HG03095 (cell line): ENCODE data around the gene LAMC3.
"Not testable (repeated sequence)": the region's sequence is repeated elsewhere in the genome, so short reads cannot be mapped to it uniquely, and the experiment has no call there.

Experiments used
- ATAC-seq: cut with Tn5 transposase; IDR thresholded peaks from one replicate; pipeline ENCODE4 v1.9.1; 2021; ENCODE audit warnings: moderate library complexity; ENCODE audit not compliant: unreplicated experiment

LAMC3 gene

DNA sequence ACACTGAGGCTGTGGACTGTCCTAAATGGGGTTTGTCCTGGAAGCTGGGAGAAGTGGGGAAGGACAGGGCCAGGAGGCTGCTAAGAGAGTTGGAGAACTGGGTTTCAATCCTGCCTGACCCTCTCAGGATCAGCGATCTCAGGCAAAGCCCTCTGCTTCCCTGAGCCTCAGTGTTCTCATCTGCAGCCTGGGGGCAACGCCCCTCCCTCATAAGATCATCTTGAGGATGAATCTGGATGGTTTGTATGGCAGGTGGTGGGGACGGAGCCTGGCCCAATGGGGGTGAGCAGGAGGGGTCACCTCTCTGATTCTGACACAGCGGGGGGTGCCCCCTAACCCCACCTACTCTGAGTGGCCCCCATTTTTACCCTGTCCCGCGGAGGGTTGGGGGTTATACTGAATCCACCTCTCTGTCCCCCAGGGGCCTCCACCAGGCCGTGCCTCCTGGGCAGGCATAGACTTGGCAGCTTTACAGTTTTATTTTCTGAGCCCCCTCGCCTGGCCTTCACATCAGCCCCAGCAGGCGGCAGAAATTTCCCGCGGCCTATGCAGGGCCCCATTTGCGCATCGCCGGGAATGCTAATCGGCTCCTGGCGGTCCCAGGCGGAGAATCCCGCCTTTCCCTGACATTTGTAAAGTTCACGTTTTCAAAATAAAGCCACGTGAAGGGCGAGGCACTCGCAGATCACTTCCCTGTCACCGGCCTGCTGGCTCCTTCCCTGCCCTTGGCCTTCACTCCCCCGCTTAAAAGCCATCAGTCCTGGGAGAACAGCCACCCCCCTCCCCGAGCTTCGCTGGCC lies 17.8 kb upstream of the LAMC3 start:
- ATAC-seq, result no peak

DNA sequence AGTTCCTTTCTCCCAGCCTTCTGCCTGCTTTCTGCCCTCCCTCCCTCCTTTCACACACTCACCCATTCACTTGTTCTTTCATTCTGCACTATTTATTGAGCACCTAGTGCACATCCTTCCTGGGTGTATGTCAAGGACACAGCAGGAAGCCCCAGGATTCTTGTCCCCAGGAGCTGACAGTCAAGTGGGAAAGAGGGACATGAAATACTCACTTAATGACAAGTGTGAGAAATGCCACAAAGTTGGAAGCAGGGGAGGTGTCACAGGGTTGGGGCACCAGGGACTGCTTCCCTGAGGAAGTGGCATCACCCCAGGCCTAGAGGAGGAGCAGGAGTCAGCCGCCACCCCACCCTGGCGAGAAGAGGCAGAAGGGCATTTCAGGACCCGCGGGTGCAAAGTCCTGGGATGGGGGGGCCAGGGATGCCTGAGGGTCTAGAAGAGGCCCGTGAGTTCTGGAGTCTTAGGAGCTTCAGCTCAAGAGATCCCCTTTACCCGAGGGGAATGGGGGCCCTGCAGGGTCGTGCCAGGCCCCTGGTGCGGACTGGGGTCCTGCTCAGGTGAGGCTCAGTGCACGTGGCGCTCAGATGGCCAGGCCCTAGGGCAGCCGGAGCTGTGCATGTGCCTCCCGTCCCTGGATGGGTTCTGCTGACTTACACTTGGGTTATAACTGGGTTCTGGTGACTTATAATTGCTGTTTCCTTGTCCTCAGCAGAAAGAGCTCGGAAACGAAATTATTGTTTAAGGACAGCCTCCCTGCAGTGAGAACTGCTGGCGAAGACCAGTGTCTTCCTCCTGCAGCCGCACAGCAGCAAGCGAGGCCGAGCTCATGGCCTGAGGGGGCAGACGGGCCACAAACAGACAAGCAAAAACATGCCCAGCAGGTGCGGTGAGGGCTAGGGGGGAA lies 16.9 kb upstream of the LAMC3 start:
- ATAC-seq, result no peak

DNA sequence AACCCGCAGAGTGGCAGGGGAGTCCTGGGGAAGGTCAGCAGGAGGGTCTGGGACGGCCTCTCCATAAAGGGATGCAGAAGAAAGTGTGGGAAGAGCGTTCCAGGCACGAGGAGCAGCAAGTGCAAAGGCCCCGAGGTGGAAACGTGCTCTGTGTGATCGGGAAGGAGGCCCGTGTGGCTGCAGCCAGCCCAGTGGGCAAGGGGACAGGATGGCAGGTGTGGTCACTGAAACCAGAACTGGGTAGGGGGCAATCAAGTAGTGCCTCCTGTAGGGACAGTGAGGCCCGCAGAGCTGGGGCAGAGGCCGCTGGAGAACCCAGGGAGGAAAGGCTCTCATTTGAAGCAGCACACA lies 16.3 kb upstream of the LAMC3 start:
- ATAC-seq, result no peak

DNA sequence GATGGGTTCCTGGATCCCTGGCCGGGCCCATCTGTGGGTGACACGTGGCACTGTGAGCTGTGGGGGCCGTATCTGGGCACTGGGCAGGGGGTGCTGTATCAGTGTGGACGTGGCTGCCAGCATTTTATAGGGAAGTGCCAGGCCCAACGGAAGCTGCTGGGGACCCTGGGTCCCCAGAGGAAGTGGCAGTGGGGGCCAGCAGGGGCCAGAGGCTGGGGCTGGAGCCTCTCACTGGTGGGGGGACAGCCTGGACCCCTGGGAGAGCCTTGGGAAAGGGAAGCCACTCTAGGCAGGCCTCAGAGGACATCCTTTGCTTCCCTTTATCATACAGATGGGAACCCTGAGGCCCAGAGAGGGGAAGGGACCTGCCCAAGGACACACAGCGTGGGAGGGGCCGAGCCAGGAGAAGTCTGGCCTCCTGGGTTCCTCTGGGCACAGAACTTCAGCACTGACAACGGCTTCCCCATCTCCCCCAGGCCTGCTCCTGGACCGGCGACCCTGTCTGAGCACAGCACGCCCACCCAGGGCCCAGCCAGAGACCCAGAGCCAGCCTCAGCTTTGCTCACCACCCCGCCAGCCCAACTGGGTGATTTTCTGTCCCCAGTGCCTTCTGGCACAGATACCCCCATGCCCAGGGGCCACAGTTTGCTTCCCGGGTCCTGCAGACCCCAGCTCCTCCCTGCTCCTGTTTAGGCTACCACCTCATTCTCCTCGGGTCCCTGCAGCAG lies 15.5 kb upstream of the LAMC3 start:
- no peak for ATAC-seq

DNA sequence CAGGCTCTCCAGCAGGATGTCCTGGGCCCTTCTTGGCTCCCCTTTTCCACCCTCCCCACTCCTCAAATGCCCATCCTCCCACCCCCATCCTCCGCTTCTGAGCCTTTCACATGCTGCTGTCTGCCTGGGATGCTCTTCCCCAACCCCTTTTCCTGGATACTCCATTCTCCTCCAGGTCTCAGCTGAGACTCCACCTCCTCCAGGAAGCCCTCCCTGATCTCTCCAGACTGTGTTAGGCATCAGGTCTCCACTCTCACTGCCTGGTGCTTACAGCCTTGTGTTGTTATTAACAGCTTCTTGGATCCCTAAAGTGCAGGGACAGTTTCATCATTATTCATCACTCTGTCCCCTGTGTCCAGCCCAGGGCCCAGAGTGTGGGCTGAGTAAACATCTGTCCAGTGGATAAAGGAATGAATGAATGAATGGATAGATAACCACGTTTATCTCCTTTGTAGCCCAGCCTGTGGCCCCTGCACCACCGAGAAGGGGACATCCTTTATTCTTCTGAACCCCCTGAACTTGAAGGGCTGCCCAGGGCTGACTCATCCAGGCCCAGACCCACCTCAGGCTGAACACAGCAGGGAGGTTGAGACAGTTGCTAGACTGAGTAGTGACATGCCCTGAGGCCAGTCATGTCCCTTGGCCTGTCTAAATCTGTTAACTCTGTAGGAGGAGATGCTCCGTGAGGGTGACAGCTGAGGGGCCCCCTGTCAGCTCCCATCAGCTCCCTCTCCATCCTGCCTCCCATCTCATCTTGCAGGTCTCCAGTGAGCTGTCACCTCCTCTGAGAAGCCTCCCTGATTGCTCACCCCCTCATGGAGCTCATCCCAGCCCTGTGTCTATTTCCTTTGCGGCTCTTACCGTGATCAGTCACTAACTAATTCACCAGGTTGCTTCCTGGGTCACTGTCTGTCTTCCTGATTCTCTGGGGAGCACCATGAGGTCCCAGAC lies 14.6 kb upstream of the LAMC3 start:
- ATAC-seq, result no peak

DNA sequence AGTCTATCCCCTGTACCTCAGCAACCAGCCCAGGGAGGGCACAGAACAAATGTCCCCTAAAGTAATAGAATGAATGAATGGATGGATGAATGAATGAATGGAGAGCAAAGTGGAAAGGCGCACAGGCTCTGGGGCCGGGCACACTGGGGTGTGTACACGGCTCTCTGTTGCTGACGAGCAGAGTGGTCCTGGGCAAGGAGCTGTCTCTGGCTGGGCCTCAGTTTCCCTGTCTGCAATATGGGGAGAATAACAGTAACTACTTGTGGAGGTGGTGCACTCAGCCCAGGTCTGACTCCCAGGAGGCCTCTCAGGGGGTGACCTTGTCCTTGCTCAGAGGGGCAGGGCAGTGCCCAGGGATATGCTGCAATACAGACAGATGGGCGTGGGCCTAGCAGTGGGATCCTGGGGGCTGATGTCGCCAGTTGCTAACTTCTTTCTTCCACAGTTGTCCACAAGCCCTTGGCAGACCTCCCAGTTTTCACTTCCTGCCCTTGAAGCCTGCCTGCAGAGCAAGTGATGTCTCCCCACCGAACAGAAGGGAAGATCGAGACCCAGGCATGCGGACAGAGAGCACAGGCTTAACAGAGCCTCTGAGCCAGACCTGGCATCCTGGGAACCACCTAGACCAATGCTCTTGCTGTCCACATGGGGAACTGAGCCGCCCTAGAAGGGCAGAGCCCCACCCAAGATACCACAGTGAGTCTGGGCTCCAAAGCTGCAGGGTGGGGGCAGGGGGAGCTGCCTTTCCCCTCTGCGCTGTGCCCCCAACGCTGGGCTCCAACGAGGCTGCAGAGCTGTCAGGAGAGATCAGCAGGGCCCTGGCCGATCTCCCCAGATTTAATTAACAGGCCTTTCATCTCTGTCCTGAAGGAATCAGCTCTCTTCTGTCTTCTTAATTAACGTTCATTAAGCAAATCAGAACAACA lies 13.6 kb upstream of the LAMC3 start:
- no peak for ATAC-seq

DNA sequence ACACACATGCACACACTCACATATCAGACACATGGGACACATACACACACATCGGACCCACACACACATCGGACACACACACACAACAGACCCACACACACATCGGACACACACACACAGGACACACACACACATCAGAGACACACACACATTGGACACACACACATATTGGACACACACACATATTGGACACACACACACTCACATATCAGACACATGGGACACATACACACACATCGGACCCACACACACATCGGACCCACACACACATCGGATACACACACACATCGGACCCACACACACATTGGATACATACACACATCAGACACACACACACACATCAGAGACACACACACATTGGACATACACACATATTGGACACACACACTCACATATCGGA lies 12.8 kb upstream of the LAMC3 start:
- ATAC-seq, result no peak

DNA sequence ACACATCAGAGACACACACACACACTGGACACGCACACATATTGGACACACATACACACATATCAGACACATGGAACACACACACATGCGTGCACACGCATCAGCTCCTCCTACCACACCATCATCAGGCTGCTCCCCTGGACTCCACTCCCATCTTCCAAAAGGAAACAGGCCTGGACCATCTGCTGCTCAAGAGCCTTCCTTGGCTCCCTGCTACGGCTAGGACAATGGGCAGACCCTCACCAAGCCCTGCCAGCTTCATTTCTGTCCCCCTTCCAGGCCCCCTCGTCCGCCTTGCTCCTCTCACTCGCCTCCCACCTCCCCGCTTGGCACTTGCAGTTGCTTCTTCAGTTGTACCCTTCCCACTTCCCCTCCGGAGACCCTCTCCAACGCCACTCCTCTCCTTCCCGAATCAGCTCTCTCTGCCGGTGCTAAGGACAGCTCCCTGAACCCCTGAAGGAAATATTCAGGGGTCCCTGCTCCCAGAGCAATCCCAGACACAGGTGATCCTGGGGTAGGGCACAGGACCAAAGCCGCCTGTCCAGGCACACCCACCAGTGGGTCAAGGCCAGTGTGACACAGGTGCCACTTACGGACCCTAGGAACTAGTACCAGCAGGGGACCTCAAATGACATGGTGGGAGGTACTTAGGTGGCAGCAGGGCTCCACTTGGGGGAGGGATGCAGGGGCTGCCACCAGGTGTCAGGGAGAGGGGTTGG lies 12.1 kb upstream of the LAMC3 start:
- no peak for ATAC-seq

DNA sequence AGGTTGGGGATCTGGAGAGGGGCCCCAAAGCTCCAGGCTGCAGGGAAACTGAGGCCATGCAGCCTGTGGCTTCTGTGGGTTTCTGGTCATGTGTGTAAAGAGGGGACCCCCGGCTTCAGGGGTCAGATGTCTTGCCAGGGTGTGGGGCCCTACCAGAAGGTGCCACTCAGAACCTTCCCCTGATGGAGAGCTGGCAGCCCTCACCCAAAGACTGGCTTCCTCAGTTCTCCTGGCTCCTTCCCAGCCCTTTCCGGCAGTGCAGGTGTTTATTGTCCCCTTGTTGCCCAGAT lies 11.6 kb upstream of the LAMC3 start:
- no peak for ATAC-seq

DNA sequence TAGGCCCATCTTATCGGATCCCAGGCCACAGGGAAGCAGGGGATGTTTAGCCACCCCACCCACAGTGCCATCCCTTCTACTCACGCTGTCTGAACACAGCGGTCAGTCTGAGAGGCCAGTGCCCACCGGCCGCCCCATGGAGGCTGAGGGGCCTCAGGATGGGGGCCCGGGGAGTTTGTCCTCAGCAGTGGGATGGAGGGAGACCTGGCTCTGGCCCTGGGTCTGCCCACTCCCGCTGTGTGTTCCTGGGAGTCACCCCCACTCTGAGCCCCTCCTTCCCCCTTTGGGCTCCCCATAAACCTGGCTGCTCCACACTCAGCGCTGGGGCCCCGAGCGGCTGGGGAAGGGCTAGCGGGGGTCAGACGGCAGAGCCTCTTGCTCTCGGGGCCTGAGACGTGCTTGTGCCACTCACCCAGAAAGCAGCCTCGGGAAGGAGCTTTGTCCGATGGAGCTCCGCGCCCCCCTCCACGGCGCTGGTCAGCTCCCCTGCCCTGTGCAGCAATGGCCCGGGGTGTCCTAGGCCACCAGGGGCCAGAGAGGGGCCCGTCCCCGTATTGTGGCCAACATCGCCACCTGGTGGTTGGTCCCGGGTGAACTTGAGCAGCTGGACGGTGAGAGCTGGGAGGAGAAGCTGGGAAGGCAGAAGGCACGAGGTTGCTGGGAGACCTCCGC lies 10.9 kb upstream of the LAMC3 start:
- no peak for ATAC-seq

DNA sequence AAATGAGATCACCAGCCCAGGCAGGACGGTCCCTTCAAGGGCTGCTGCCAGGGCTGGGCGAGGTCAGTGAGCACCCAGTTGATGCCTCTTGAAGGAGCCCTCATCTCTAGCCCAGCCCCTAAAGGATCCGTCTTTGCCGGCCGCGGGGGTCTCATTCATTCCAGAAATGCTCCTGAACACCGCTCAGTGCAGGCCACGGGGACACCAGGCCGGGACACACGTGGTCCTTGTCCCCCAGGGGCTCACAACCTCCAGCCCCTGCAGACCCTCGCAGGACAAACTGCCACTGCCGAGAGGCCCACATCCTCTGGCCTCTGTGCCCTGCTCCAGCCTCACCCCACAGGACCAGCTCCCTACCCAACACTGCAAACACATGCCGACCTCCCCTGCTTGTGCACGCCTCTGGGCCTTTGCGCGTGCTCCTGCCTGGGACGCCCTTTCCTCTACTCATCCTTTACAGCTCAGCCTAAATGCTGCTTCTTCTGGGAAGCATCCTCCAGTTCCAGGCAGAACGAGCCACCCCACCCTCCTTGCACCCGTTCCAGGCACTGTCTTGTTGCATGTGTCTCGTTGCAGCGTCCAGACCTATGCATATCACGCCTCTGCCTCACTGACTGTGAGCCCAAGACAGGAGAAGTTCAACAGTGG lies 10.3 kb upstream of the LAMC3 start:
- ATAC-seq, result no peak

DNA sequence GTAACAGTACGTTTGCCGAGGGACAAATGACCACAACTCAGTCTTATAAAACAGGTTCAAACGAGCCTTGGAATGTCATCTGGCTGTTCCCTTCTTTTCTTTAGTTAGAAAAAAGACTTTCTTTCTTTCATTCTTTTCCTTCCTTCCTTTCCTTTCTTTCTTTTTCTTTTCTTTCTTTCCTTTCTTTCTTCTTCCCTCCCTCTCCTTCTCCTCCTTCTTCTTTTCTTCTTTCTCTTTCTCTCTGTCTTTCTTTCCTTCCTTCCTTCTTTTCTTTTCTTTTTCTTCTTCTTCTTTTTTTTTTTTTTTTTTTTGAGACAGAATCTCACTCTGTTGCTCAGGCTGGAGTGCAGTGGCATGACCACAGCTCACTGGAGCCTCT lies 9.7 kb upstream of the LAMC3 start:
- ATAC-seq, result no peak

DNA sequence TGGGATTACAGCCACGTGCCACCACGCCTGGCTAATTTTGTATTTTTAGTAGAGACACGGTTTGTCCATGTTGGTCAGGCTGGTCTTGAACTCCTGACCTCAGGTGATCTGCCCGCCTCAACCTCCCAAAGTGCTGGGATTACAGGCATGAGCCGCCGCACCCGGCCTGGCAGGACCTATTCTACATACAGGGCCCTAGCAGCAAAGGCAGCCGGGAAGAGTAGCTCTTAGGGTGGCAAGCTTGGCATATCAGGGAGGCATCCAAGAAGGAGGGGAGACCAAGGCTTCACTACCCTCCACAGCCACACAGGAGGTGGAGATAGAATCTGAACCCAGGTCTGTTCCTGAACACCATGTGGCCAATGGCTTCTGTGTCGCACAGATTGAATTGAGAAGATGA lies 8.4 kb upstream of the LAMC3 start:
- not testable (repeated sequence) for ATAC-seq

DNA sequence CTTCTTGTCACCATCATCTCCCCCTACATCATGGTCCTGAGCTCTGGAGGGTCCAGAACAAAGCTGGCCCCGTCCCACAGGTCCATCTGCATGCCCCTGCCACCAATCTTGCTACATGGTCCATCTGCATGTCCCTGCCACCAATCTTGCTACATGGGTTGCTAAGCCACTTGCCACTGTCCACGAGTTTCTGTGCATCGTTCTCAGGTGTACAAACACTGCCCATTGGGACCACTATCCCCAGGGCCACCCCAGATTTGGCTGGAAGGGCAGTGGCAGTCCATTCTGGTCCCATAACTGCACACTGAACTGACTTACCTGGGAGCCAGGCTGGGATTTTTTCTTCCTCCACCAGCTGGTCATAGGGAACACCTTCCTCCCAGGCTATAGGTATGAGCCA lies 8.0 kb upstream of the LAMC3 start:
- ATAC-seq, result no peak

DNA sequence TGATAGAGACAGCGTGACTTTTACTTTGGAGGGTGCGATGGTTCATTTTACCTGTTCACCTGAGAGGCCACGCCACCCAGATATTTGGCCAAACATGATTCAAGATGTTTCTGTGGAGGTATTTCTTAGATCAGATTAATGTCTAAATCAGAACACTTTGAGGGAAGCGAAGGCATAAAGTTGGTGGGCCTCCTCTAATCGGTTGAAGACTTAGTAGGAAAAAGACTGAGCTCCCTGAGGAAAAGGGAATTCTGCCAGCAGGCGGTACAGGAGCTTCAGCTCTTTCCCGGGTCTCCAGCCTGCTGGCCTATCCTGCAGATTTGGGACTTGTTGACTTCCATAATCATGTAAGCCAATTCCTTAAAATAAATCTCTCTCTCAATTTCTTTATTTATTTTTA lies 7.0 kb upstream of the LAMC3 start:
- ATAC-seq, result no peak

DNA sequence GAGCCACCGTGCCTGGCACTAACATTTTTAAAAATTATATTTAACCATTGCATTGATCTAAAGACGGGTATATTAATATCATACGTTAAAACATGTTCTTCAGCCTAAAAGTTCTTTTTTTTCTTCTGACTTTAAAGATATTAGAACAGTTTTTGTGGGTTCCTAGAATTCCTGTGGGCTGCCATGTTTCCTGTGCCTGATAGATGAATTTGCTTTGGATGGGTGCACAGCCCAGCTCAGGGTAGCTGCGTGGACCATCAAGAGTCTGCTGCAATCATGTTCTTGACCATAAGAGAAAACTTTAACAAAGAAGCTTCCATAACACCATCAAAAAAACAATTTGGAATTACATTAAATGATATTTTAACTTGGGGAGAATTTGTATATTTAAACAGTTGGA lies 2.4 kb upstream of the LAMC3 start:
- ATAC-seq, result no peak

DNA sequence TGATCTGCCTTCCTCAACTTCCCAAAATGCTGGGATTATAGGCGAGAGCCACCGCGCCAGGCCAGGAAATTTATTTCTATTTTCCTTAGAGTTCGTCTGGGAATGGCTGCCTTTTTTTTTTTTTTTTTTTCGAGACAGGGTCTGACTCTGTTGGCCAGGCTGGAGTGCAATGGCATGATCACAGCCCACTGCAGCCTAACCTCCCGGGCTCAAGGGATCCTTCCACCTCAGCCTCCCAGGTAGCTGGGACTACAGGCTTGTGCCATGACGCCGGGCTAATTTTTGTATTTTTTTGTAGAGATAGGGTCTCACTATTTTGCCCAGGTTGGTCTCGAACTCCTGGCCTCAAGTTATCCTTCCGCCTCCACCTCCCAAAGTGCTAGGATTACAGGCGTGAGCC lies 888 bp upstream of the LAMC3 start:
- no peak for ATAC-seq

DNA sequence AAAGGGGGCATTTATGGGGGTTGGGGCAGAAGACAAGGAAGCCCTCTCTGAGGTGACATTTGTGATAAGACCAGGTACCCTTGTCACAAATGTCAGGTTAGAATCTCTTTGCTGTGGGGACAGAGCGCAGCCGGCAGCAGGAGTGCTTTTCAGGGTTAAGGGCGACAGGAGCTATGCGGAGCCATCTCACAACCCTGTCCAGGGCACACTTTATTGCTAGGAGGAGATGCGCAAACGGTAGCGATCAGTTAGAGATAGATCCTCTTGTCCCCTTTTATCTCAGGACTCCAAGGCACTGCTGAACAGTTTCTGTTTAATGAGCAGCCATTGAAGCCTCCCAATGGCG lies 438 bp upstream of the LAMC3 start:
- ATAC-seq, result no peak
